NCI-H524 treated with DMSO at 0.1 percent for 48 hours (cell line): ENCODE results near the gene PARD3B.

ENCODE experiments used
- DNase-seq: peaks from one replicate; lab custom pipeline; 2025; lab: John Stamatoyannopoulos, UW

The PARD3B gene

GRCh38 chr2:204897561-204897960 is 352.3 kb downstream of the PARD3B start:
- DNase-seq, result no peak

GRCh38 chr2:204898928-204899640 is 353.8 kb downstream of the PARD3B start:
- no peak for DNase-seq

- no peak for DNase-seq
These were observed 354.7 kb downstream of the PARD3B start for GRCh38 chr2:204899983-204900382.

- DNase-seq, result no peak
These were observed 355.2 kb downstream of the PARD3B start for GRCh38 chr2:204900487-204900886.

GRCh38 chr2:204900910-204901309 is 355.6 kb downstream of the PARD3B start:
- DNase-seq, result no peak

- DNase-seq, result no peak
These were observed 356.3 kb downstream of the PARD3B start for GRCh38 chr2:204901591-204901990.

GRCh38 chr2:204909791-204910190 is 364.5 kb downstream of the PARD3B start:
- no peak for DNase-seq

- DNase-seq, result no peak
These were observed 368.0 kb downstream of the PARD3B start for GRCh38 chr2:204913312-204913711.

- DNase-seq, result no peak
These were observed 368.7 kb downstream of the PARD3B start for GRCh38 chr2:204913854-204914464.

GRCh38 chr2:204914708-204915107 is 369.4 kb downstream of the PARD3B start:
- no peak for DNase-seq

GRCh38 chr2:204917089-204917701 is 371.9 kb downstream of the PARD3B start:
- DNase-seq, result no peak

GRCh38 chr2:204920776-204921175 is 375.5 kb downstream of the PARD3B start:
- no peak for DNase-seq

GRCh38 chr2:204923957-204924356 is 378.7 kb downstream of the PARD3B start:
- no peak for DNase-seq

GRCh38 chr2:204931562-204931961 is 386.3 kb downstream of the PARD3B start:
- no peak for DNase-seq

GRCh38 chr2:204933735-204934374 is 388.6 kb downstream of the PARD3B start:
- DNase-seq, result no peak

GRCh38 chr2:204944927-204945326 is 399.7 kb downstream of the PARD3B start:
- DNase-seq, result no peak

- DNase-seq, result no peak
These were observed 400.1 kb downstream of the PARD3B start for GRCh38 chr2:204945376-204945775.

- no peak for DNase-seq
These were observed 401.6 kb downstream of the PARD3B start for GRCh38 chr2:204946892-204947291.

- DNase-seq, result no peak
These were observed 402.1 kb downstream of the PARD3B start for GRCh38 chr2:204947405-204947804.

- DNase-seq, result no peak
These were observed 402.9 kb downstream of the PARD3B start for GRCh38 chr2:204948024-204948763.

GRCh38 chr2:204948822-204949221 is 403.5 kb downstream of the PARD3B start:
- DNase-seq, result no peak

GRCh38 chr2:204950695-204951346 is 405.5 kb downstream of the PARD3B start:
- no peak for DNase-seq
